ENCODE data around the gene PIAS4. TPM values are rescaled to one million over a fixed set of nuclear protein-coding genes. Genes with fewer than 3 reads are reported as not detected.

The PIAS4 gene
- total and polyA plus RNA-seq, 2 donors (not counting 3 experiments of a cell fraction or from before 2014, with no cell fraction given) = 26.2 to 46.2 TPM

GRCh38 chr19:4035018-4035566 is 27.6 kb downstream of the PIAS4 start:
- dilution Hi-C loops (cut with MboI; ENCODE audit: extremely low pct_ligation_motif_present, low sequenced_read_pairs) = no loop called here

GRCh38 chr19:4035582-4035981 is 28.0 kb downstream of the PIAS4 start:
- Histone ChIP-seq H3K4me1 (ENCODE audit: control insufficient read depth, extremely low read depth, insufficient read depth, low read length) (no peaks in the 10 kb centered on the region), H3K4me3 (replicated peaks in 1 of 3; ENCODE audit: insufficient read depth in 1 of 3, low read depth in 1 of 3, low read length in 3 of 3) (no peak overlapping the region), H3K9me1 (replicated peaks; ENCODE audit: control insufficient read depth, extremely low read depth, insufficient read depth, low read length) (no peaks in the 10 kb centered on the region), H3K36me3 (ENCODE audit: control insufficient read depth in 2 of 2, extremely low read depth in 1 of 2, insufficient read depth in 2 of 2, low read length in 2 of 2) (peaks cover 4 to 33% of the 10 kb centered on the region in 2 experiments), H3K27ac (ENCODE audit: insufficient read depth, low read depth, low read length) (no peak overlapping the region), H3K79me2 (ENCODE audit: control insufficient read depth, insufficient read depth, low read length) (no peaks in the 10 kb centered on the region), H3K27me3 (ENCODE audit: control insufficient read depth in 2 of 2, insufficient read depth in 2 of 2, low read length in 2 of 2) (no peaks in the 10 kb centered on the region), H2AFZ (ENCODE audit: low read depth, low read length) (no peak overlapping the region), H3K9me3 (replicated peaks; ENCODE audit: control insufficient read depth, insufficient read depth, low read length) (no peaks in the 10 kb centered on the region), H3K9ac (replicated peaks; ENCODE audit: extremely low read depth, insufficient read depth, low read length) (no peak overlapping the region), H3K4me2 (ENCODE audit: insufficient read depth, low read length) (no peak overlapping the region), H4K20me1 (replicated peaks; ENCODE audit: control insufficient read depth, extremely low read depth, insufficient read depth, low read length) (no peaks in the 10 kb centered on the region)
- CTCF ChIA-PET = no interaction called here
- DNase-seq (ENCODE audit: low read depth, low spot score) (no peak), FAIRE-seq (peak; percentile 72)
- TF ChIP-seq POLR2A (IDR thresholded peaks at IDR 0.05; ENCODE audit: low read depth, low read length) (peak; percentile 30), CTCF (IDR thresholded peaks at IDR 0.05; ENCODE audit: extremely low read depth in 1 of 2, insufficient read depth in 1 of 2, low read depth in 1 of 2, low read length in 2 of 2) (no peak)
- no TSS peak for BruUV-seq (replicated peaks)
- POLR2A ChIA-PET = no interaction called here
- intact Hi-C loops (cut with micrococcal nuclease) = no loop called here
- dilution Hi-C loops (cut with MboI; ENCODE audit: extremely low pct_ligation_motif_present, low sequenced_read_pairs) = no loop called here

More at GRCh38 chr19:4035018-4035566, 27.6 kb downstream of the PIAS4 start:
- Histone ChIP-seq H3K9me1 (replicated peaks; ENCODE audit: control insufficient read depth, extremely low read depth, insufficient read depth, low read length) (no peaks in the 10 kb centered on the region), H3K9me3 (replicated peaks; ENCODE audit: control insufficient read depth, insufficient read depth, low read length) (no peaks in the 10 kb centered on the region), H4K20me1 (replicated peaks; ENCODE audit: control insufficient read depth, extremely low read depth, insufficient read depth, low read length) (no peaks in the 10 kb centered on the region), H3K4me3 (replicated peaks in 1 of 3; ENCODE audit: insufficient read depth in 1 of 3, low read depth in 1 of 3, low read length in 3 of 3) (no peak overlapping the region), H3K36me3 (ENCODE audit: control insufficient read depth in 2 of 2, extremely low read depth in 1 of 2, insufficient read depth in 2 of 2, low read length in 2 of 2) (peaks cover 4 to 35% of the 10 kb centered on the region in 2 experiments), H3K4me2 (ENCODE audit: insufficient read depth, low read length) (no peak overlapping the region), H2AFZ (ENCODE audit: low read depth, low read length) (no peak overlapping the region), H3K27me3 (ENCODE audit: control insufficient read depth in 2 of 2, insufficient read depth in 2 of 2, low read length in 2 of 2) (no peaks in the 10 kb centered on the region), H3K9ac (replicated peaks; ENCODE audit: extremely low read depth, insufficient read depth, low read length) (no peak overlapping the region), H3K4me1 (ENCODE audit: control insufficient read depth, extremely low read depth, insufficient read depth, low read length) (no peaks in the 10 kb centered on the region), H3K27ac (ENCODE audit: insufficient read depth, low read depth, low read length) (no peak overlapping the region), H3K79me2 (ENCODE audit: control insufficient read depth, insufficient read depth, low read length) (no peaks in the 10 kb centered on the region)
- ChIA-PET CTCF (no interaction called here), POLR2A (no interaction called here)
- FAIRE-seq (no peak), DNase-seq (ENCODE audit: low read depth, low spot score) (no peak)
- BruUV-seq (replicated peaks) = no TSS peak
- intact Hi-C loops (cut with micrococcal nuclease) = no loop called here
- TF ChIP-seq EZH2 (IDR thresholded peaks at IDR 0.05; ENCODE audit: borderline replicate concordance, low read depth, low read length, severe bottlenecking) (no peak), JUN (IDR thresholded peaks at IDR 0.05; ENCODE audit: borderline replicate concordance, insufficient read depth, insufficient read length, low read depth) (no peak), POLR2A (IDR thresholded peaks at IDR 0.05; ENCODE audit: low read depth, low read length) (no peak), FOS (IDR thresholded peaks at IDR 0.05; ENCODE audit: borderline replicate concordance, insufficient read depth, low read length) (no peak), MYC (IDR thresholded peaks at IDR 0.05; ENCODE audit: low read depth, low read length) (no peak), MAX (IDR thresholded peaks at IDR 0.05; ENCODE audit: insufficient read depth, insufficient read length) (no peak), GATA2 (IDR thresholded peaks at IDR 0.05; ENCODE audit: insufficient read depth, insufficient read length, low read depth, low read length) (no peak)
